Effector memory CD8-positive, alpha-beta T cell (primary cell): ENCODE data around the gene USP9Y.

Source experiments
- ATAC-seq: fragments of 150-1000 bp; cut with Tn5 transposase; replicated peaks from 2 replicates; pipeline ENCODE4 v1.10.0; 2021; ENCODE audit warnings: mild to moderate bottlenecking, moderate library complexity
- DNase-seq, 3 experiments: peaks; one replicate each; pipeline ENCODE4 v3.0.0; 2021
- H3K27ac Mint-ChIP-seq, 2 donors: one replicate each; pipeline ENCODE4 v1.8.0; 2022; ENCODE audit warnings: mild to moderate bottlenecking in 2 of 2, mixed read lengths in 2 of 2, moderate library complexity in 2 of 2
- H3K27me3 Mint-ChIP-seq, 2 donors: one replicate each; pipeline ENCODE4 v1.8.0; 2022; ENCODE audit warnings: mixed read lengths in 2 of 2
- H3K36me3 Mint-ChIP-seq: one replicate; pipeline ENCODE4 v1.8.0; 2022; ENCODE audit warnings: mild to moderate bottlenecking, moderate library complexity, mixed read lengths; ENCODE audit not compliant: insufficient read depth
- H3K4me1 Mint-ChIP-seq, 2 donors: one replicate each; pipeline ENCODE4 v1.8.0; 2022; ENCODE audit warnings: low read depth in 2 of 2, mixed read lengths in 2 of 2
- H3K4me3 Mint-ChIP-seq, 2 donors: one replicate each; pipeline ENCODE4 v1.8.0; 2022; ENCODE audit warnings: mild to moderate bottlenecking in 2 of 2, mixed read lengths in 2 of 2, moderate library complexity in 2 of 2
- H3K9me3 Mint-ChIP-seq, 2 donors: one replicate each; pipeline ENCODE4 v1.8.0; 2022; ENCODE audit warnings: mixed read lengths in 2 of 2

Gene USP9Y

GRCh38 chrY:12833284-12833683, 132.3 kb downstream of the USP9Y start:
- H3K9me3 Mint-ChIP-seq, result no peaks in the 10 kb centered on the region
- peaks cover 13% of the 10 kb centered on the region for H3K36me3 Mint-ChIP-seq
- peaks cover 0 to 8% of the 10 kb centered on the region in 2 donors for H3K4me1 Mint-ChIP-seq
- ATAC-seq (no peak), DNase-seq (no peak)
- no peak overlapping the region for H3K27ac Mint-ChIP-seq
- no peak overlapping the region for H3K4me3 Mint-ChIP-seq
- H3K27me3 Mint-ChIP-seq, result no peaks in the 10 kb centered on the region

GRCh38 chrY:12837550-12837949, 136.5 kb downstream of the USP9Y start:
- Mint-ChIP-seq H3K27ac (peak overlapping the region in 1 of 2 donors; percentile 19), H3K27me3 (no peaks in the 10 kb centered on the region), H3K36me3 (peaks cover 15% of the 10 kb centered on the region), H3K9me3 (no peaks in the 10 kb centered on the region), H3K4me1 (peaks cover 0 to 4% of the 10 kb centered on the region in 2 donors), H3K4me3 (no peak overlapping the region)
- no peak for DNase-seq
- no peak for ATAC-seq

- Mint-ChIP-seq H3K4me1 (no peaks in the 10 kb centered on the region), H3K27ac (no peak overlapping the region), H3K4me3 (no peak overlapping the region), H3K36me3 (peaks cover 11% of the 10 kb centered on the region), H3K27me3 (no peaks in the 10 kb centered on the region), H3K9me3 (no peaks in the 10 kb centered on the region)
- no peak for DNase-seq
- no peak for ATAC-seq
These were observed 140.3 kb downstream of the USP9Y start for GRCh38 chrY:12841368-12841767.

DNA sequence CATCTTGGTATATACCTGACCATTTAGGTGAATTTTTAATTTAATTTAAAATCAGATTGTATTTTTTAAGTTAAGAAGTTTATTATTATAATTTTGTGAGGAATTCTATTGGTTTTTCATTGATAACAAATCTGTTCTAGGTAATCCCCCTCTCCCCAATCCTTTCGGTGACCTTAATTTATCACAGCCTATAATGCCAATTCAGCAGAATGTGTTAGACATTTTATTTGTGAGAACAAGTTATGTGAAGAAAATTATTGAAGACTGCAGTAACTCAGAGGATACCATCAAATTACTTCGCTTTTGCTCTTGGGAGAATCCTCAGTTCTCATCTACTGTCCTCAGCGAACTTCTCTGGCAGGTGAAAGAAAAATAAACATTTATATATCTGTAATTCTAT, 145.8 kb downstream of the USP9Y start:
- Mint-ChIP-seq H3K4me3 (no peak overlapping the region), H3K27ac (no peak overlapping the region), H3K36me3 (peaks cover 16% of the 10 kb centered on the region), H3K4me1 (peaks cover 0 to 12% of the 10 kb centered on the region in 2 donors), H3K27me3 (no peaks in the 10 kb centered on the region), H3K9me3 (peaks cover 0 to 1% of the 10 kb centered on the region in 2 donors)
- ATAC-seq (no peak), DNase-seq (no peak)

DNA sequence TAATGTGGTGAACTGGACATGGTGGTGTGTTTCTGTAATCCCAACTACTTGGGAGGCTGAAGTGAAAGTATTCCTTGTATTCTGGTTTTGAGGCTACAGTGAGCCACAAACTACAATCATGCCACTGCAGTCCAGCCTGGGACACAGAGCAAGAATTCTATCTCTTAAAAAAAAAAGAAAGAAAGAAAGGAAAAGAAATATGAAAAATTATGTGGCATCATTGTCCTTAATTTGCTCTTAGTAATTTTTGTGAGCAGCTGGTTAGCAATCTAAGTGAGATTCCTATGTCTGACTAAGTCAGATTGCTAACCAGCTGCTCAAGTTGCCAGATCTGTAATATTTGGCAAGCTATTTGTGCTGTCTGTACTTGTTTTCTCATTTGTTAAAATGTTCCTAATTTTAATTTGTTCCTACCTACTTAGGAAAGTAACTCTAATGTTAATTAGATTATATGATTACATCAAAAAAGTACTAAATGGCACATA, 154.8 kb downstream of the USP9Y start:
- Mint-ChIP-seq H3K4me3 (no peak overlapping the region), H3K9me3 (no peaks in the 10 kb centered on the region), H3K27ac (no peak overlapping the region), H3K36me3 (peaks cover 55% of the 10 kb centered on the region), H3K4me1 (no peaks in the 10 kb centered on the region), H3K27me3 (no peaks in the 10 kb centered on the region)
- ATAC-seq (no peak), DNase-seq (no peak)

- Mint-ChIP-seq H3K4me1 (peaks cover 0 to 3% of the 10 kb centered on the region in 2 donors), H3K27me3 (no peaks in the 10 kb centered on the region), H3K4me3 (no peak overlapping the region), H3K36me3 (no peaks in the 10 kb centered on the region), H3K27ac (no peak overlapping the region), H3K9me3 (no peaks in the 10 kb centered on the region)
- ATAC-seq (no peak), DNase-seq (no peak)
These were observed 166.9 kb downstream of the USP9Y start for GRCh38 chrY:12867960-12868359.

GRCh38 chrY:12896973-12897372, 195.9 kb downstream of the USP9Y start:
- Mint-ChIP-seq H3K4me1 (no peaks in the 10 kb centered on the region), H3K9me3 (no peaks in the 10 kb centered on the region), H3K4me3 (no peak overlapping the region), H3K36me3 (no peaks in the 10 kb centered on the region), H3K27me3 (peaks cover 6 to 24% of the 10 kb centered on the region in 2 donors), H3K27ac (no peak overlapping the region)
- ATAC-seq (no peak), DNase-seq (no peak)

DNA sequence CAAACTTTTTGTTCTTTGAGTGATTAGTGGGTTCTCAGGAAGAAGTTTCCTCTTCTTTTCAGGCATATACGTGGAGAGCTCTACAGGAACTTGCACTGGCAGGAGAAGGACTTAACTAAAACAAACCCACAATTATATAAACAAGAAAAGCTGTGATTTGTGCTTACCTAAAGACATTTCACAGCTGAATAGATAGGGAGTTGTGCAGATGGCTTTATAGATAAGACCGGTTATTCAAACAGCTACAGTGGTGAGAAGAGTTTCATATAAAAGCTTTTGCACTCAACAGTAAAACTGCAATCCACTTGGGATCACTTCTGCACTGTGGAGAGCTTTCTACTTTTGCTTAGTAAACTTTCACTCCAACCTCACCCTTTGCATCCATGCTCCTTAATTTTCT, 197.6 kb downstream of the USP9Y start:
- H3K36me3 Mint-ChIP-seq, result no peaks in the 10 kb centered on the region
- peaks cover 6 to 12% of the 10 kb centered on the region in 2 donors for H3K27me3 Mint-ChIP-seq
- H3K27ac Mint-ChIP-seq, result no peak overlapping the region
- DNase-seq, result no peak
- H3K9me3 Mint-ChIP-seq, result no peaks in the 10 kb centered on the region
- H3K4me3 Mint-ChIP-seq, result no peak overlapping the region
- no peaks in the 10 kb centered on the region for H3K4me1 Mint-ChIP-seq
- ATAC-seq, result no peak

- Mint-ChIP-seq H3K36me3 (peaks cover 47% of the 10 kb centered on the region), H3K27ac (peak within 1 kb of the TSS; percentile 99 to 100), H3K4me1 (peaks cover 7 to 36% of the 10 kb centered on the region in 2 donors), H3K27me3 (no peaks in the 10 kb centered on the region), H3K9me3 (no peaks in the 10 kb centered on the region), H3K4me3 (peak within 1 kb of the TSS; percentile 97 to 99)
- DNase-seq (peak; percentile 82 to 94 (median 82)), ATAC-seq (peak; percentile 90)
These were observed 203.8 kb downstream of the USP9Y start, which contains the start of gene DDX3Y for GRCh38 chrY:12904618-12905516. TSS of gene DDX3Y (plus strand) at chrY:12904868. CDS start at chrY:12904937, 69 bp downstream.

GRCh38 chrY:12905517-12905872, 204.5 kb downstream of the USP9Y start:
- peak overlapping the region; percentile 97 to 99 for H3K4me3 Mint-ChIP-seq
- H3K4me1 Mint-ChIP-seq, result peaks cover 10 to 42% of the 10 kb centered on the region in 2 donors
- DNase-seq, result peak; percentile 47 to 74 (median 55)
- H3K27me3 Mint-ChIP-seq, result no peaks in the 10 kb centered on the region
- H3K36me3 Mint-ChIP-seq, result peaks cover 54% of the 10 kb centered on the region
- no peaks in the 10 kb centered on the region for H3K9me3 Mint-ChIP-seq
- ATAC-seq, result peak; percentile 51
- peak overlapping the region; percentile 99 to 100 for H3K27ac Mint-ChIP-seq

GRCh38 chrY:12905895-12906294, 204.9 kb downstream of the USP9Y start:
- Mint-ChIP-seq H3K4me3 (peak overlapping the region; percentile 97 to 99), H3K27ac (peak overlapping the region; percentile 99 to 100), H3K4me1 (peaks cover 10 to 46% of the 10 kb centered on the region in 2 donors), H3K36me3 (peaks cover 58% of the 10 kb centered on the region), H3K9me3 (no peaks in the 10 kb centered on the region), H3K27me3 (no peaks in the 10 kb centered on the region)
- DNase-seq (no peak), ATAC-seq (no peak)
